Caki2 (cell line): Measurements from ENCODE around the gene SEPTIN1. TPM values are rescaled to one million over a fixed set of nuclear protein-coding genes. Genes with fewer than 3 reads are reported as not detected.

Experiments used
- total RNA-seq: library from RNA; depleted of rRNA; stranded (reverse); fragments of >200 nt; shearing (Covaris generic); gene quantifications from 2 replicates; pipeline ENCODE4 v1.2.3, GENCODE V29; 2014; ENCODE audit warnings: low replicate concordance; rRNA removed

The SEPTIN1 gene
- total RNA-seq, 1 experiment from 2014 or later: not detected

Other genes starting within 250 kb of the SEPTIN1 start
- gene CORO1A, start 199.0 kb downstream of the SEPTIN1 start, total RNA-seq: 0.41 and 2.3 TPM in 2 replicates
- gene BOLA2B, start 188.9 kb downstream of the SEPTIN1 start, total RNA-seq: 234 and 384 TPM in 2 replicates
- 9.5 and 53.4 TPM in 2 replicates for gene SLX1A, start 188.7 kb downstream of the SEPTIN1 start, total RNA-seq
- 9.4 TPM in 1 of 2 replicates, not detected in the other for gene SULT1A3, start 183.3 kb downstream of the SEPTIN1 start, total RNA-seq
- 0.43 and 0.78 TPM in 2 replicates for gene NPIPB13, start 134.1 kb downstream of the SEPTIN1 start, total RNA-seq
- 123 and 162 TPM in 2 replicates for gene CD2BP2, start 27.3 kb downstream of the SEPTIN1 start, total RNA-seq
- 39.6 and 56.6 TPM in 2 replicates for gene TBC1D10B, start 12.1 kb downstream of the SEPTIN1 start, total RNA-seq
- gene MYL11, start 7.8 kb downstream of the SEPTIN1 start, total RNA-seq: not detected in 2 replicates
- gene ZNF48, start 12.9 kb upstream of the SEPTIN1 start, total RNA-seq: 34.6 and 35.6 TPM in 2 replicates
- gene ZNF771, start 25.0 kb upstream of the SEPTIN1 start, total RNA-seq: 13.2 and 35.7 TPM in 2 replicates
- gene DCTPP1, start 47.5 kb upstream of the SEPTIN1 start, total RNA-seq: 161 and 164 TPM in 2 replicates
- 116 and 127 TPM in 2 replicates for gene SEPHS2, start 63.3 kb upstream of the SEPTIN1 start, total RNA-seq
- gene ITGAL, start 90.2 kb upstream of the SEPTIN1 start, total RNA-seq: not detected in 2 replicates
- gene ZNF768, start 144.0 kb upstream of the SEPTIN1 start, total RNA-seq: 97.6 and 99.4 TPM in 2 replicates
- 29.1 and 46.8 TPM in 2 replicates for gene ZNF747, start 152.3 kb upstream of the SEPTIN1 start, total RNA-seq
- 9.0 and 9.1 TPM in 2 replicates for gene ZNF764, start 175.8 kb upstream of the SEPTIN1 start, total RNA-seq
- gene ZNF688, start 189.2 kb upstream of the SEPTIN1 start, total RNA-seq: 30.5 and 31.2 TPM in 2 replicates
- 2.8 and 7.6 TPM in 2 replicates for gene ZNF785, start 203.1 kb upstream of the SEPTIN1 start, total RNA-seq
- gene ZNF689, start 227.8 kb upstream of the SEPTIN1 start, total RNA-seq: 7.0 and 12.0 TPM in 2 replicates